Endothelial cell of umbilical vein (primary cell): Measurements from ENCODE around the gene RPL7L1. TPM values are rescaled to one million over a fixed set of nuclear protein-coding genes. Genes with fewer than 3 reads are reported as not detected.

Experiments used
- BruUV-seq: library from RNA; stranded (reverse); fragments of 400-500 nt; replicated peaks from 2 replicates; lab custom pipeline; 2021; lab: Mats Ljungman, UMichigan
- CTCF ChIA-PET: fragments of 300-600, 350-600 bp; sonication (Branson Sonifier 250); formaldehyde crosslinking; loops from one replicate; lab custom pipeline; 2021; ENCODE audit warnings: antibody characterized with exemption, inconsistent platforms; lab: Charles Lee
- POLR2A ChIA-PET: fragments of 300-600, 350-600 bp; sonication (Branson Sonifier 250); formaldehyde crosslinking; loops from one replicate; lab custom pipeline; 2021; ENCODE audit warnings: antibody characterized with exemption, inconsistent platforms; lab: Charles Lee
- DNase-seq: peaks from one replicate; pipeline ENCODE4 v3.0.0-alpha.2; 2011; ENCODE audit warnings: low read depth, low spot score
- FAIRE-seq: peaks from 2 replicates; lab custom pipeline; 2011; peaks lifted over from hg19 to GRCh38; lab: Jason Lieb, UNC
- H2AFZ ChIP-seq: 2 replicates; pipeline ENCODE4 v1.6.0; 2012; ENCODE audit warnings: low read depth, low read length, control low read depth, inconsistent platforms
- H3K27ac ChIP-seq: 2 replicates; pipeline ENCODE4 v1.5.1; 2011; ENCODE audit warnings: low read depth, mild to moderate bottlenecking, control low read depth, low read length, moderate library complexity; ENCODE audit not compliant: insufficient read depth
- H3K27me3 ChIP-seq, 2 experiments: 2 replicates each; pipeline versions ENCODE4 v1.6.0 to v1.6.1; 2011; ENCODE audit warnings: low read length in 2 of 2, mixed read lengths in 1 of 2; ENCODE audit not compliant: control insufficient read depth in 2 of 2, insufficient read depth in 2 of 2
- H3K36me3 ChIP-seq, 2 experiments: 2 replicates in 1 of 2; 3 replicates in 1 of 2; pipeline ENCODE4 v1.5.1; 2011; ENCODE audit warnings: low read length in 2 of 2, mild to moderate bottlenecking in 1 of 2, moderate library complexity in 1 of 2; ENCODE audit not compliant: control insufficient read depth in 2 of 2, insufficient read depth in 2 of 2; ENCODE audit errors: extremely low read depth in 1 of 2
- H3K4me1 ChIP-seq: 3 replicates; pipeline ENCODE4 v1.5.1; 2011; ENCODE audit warnings: mild to moderate bottlenecking, low read length; ENCODE audit not compliant: control insufficient read depth, insufficient read depth; ENCODE audit errors: extremely low read depth
- H3K4me2 ChIP-seq: 2 replicates; pipeline ENCODE4 v1.6.1; 2011; ENCODE audit warnings: low read length, control low read depth, mixed read lengths; ENCODE audit not compliant: insufficient read depth
- H3K4me3 ChIP-seq, 3 experiments: fragments of 200-600 bp in 1 of 3; sonication (generic), shearing (Covaris generic) in 1 of 3; replicated peaks in 1 of 3; 2 replicates each; pipeline ENCODE4 v1.5.1; 2011 to 2016; ENCODE audit warnings: control low read depth in 3 of 3, low read length in 3 of 3, mild to moderate bottlenecking in 2 of 3, inconsistent platforms in 1 of 3, low read depth in 1 of 3, moderate library complexity in 1 of 3; ENCODE audit not compliant: insufficient read depth in 1 of 3
- H3K79me2 ChIP-seq: 2 replicates; pipeline ENCODE4 v1.6.0; 2012; ENCODE audit warnings: low read length, inconsistent platforms; ENCODE audit not compliant: control insufficient read depth, insufficient read depth
- H3K9ac ChIP-seq: replicated peaks from 2 replicates; pipeline ENCODE3; 2011; ENCODE audit warnings: low read length, control low read depth; ENCODE audit not compliant: insufficient read depth; ENCODE audit errors: extremely low read depth
- H3K9me1 ChIP-seq: replicated peaks from 3 replicates; pipeline ENCODE4 v1.6.0; 2011; ENCODE audit warnings: mild to moderate bottlenecking, low read length; ENCODE audit not compliant: control insufficient read depth, insufficient read depth; ENCODE audit errors: extremely low read depth
- H3K9me3 ChIP-seq: replicated peaks from 2 replicates; pipeline ENCODE4 v1.5.1; 2012; ENCODE audit warnings: low read length, inconsistent platforms; ENCODE audit not compliant: control insufficient read depth, insufficient read depth
- H4K20me1 ChIP-seq: replicated peaks from 2 replicates; pipeline ENCODE3; 2011; ENCODE audit warnings: mild to moderate bottlenecking, low read length; ENCODE audit not compliant: control insufficient read depth, insufficient read depth; ENCODE audit errors: extremely low read depth
- EZH2 ChIP-seq: IDR thresholded peaks from 2 replicates; pipeline ENCODE4 v1.6.1; 2012; ENCODE audit warnings: borderline replicate concordance, low read depth, mild to moderate bottlenecking, moderate library complexity, low read length, inconsistent platforms; ENCODE audit not compliant: severe bottlenecking
- FOS ChIP-seq: IDR thresholded peaks from 2 replicates; pipeline ENCODE4 v1.6.1; 2011; ENCODE audit warnings: mild to moderate bottlenecking, low read length, moderate library complexity, borderline replicate concordance; ENCODE audit not compliant: insufficient read depth
- GATA2 ChIP-seq: IDR thresholded peaks from 2 replicates; pipeline ENCODE4 v1.7.0; 2011; ENCODE audit warnings: low read depth, mild to moderate bottlenecking, moderate library complexity, mixed read lengths, low read length; ENCODE audit not compliant: insufficient read length, insufficient read depth
- JUN ChIP-seq: IDR thresholded peaks from 2 replicates; pipeline ENCODE4 v1.6.1; 2011; ENCODE audit warnings: borderline replicate concordance, low read depth; ENCODE audit not compliant: insufficient read length, insufficient read depth
- MYC ChIP-seq: IDR thresholded peaks from one replicate; pipeline ENCODE4 v1.6.1; 2011; ENCODE audit warnings: mild to moderate bottlenecking, low read depth, low read length
- POLR2A ChIP-seq: IDR thresholded peaks from 2 replicates; pipeline ENCODE4 v1.6.1; 2012; ENCODE audit warnings: low read depth, mild to moderate bottlenecking, control low read depth, low read length
- POLR2AphosphoS5 ChIP-seq: IDR thresholded peaks from 2 replicates; pipeline ENCODE4 v1.6.1; 2012; ENCODE audit warnings: low read depth, mild to moderate bottlenecking, control low read depth, low read length, moderate library complexity; ENCODE audit not compliant: insufficient read depth
- dilution Hi-C: fragments of 300-500 bp; cut with MboI; formaldehyde crosslinking; loops from one replicate; pipeline ENCODE4 v1.15.0; 2019; ENCODE audit warnings: low sequenced_read_pairs; ENCODE audit not compliant: extremely low pct_ligation_motif_present
- intact Hi-C: fragments of 100-400 bp; cut with micrococcal nuclease; formaldehyde crosslinking; loops from one replicate; pipeline ENCODE4 v1.10.0; 2022
- polyA plus RNA-seq, 4 experiments: library from polyadenylated mRNA; depleted of rRNA in 3 of 4; stranded (reverse) in 3 of 4; unstranded in 1 of 4; fragments of >200 nt; gene quantifications; 2 replicates each; pipeline versions ENCODE4 v1.2.1 to v1.2.3, GENCODE V29; 2011 to 2012; ENCODE audit warnings: missing spikeins in 1 of 4
- total RNA-seq: library from RNA; stranded (reverse); gene quantifications from 2 replicates; pipeline ENCODE4 v1.2.3, GENCODE V29; 2021
- TF ChIP-seq, protein P1 (sequence below): IDR thresholded peaks from 2 replicates; pipeline ENCODE4 v1.6.1; 2011; ENCODE audit not compliant: insufficient read depth, insufficient read length
- TF ChIP-seq, protein P2 (sequence below), 2 donors: IDR thresholded peaks; 1 replicate in 1 of 2; 2 replicates in 1 of 2; pipeline ENCODE4 v1.5.1; 2011; ENCODE audit warnings: low read length in 2 of 2, mild to moderate bottlenecking in 2 of 2, moderate library complexity in 2 of 2, control low read depth in 1 of 2, inconsistent platforms in 1 of 2, low read depth in 1 of 2; ENCODE audit not compliant: insufficient read depth in 1 of 2; ENCODE audit errors: extremely low read depth in 1 of 2

Gene RPL7L1
- total and polyA plus RNA-seq, 2 donors (not counting 3 experiments of a cell fraction or from before 2014, with no cell fraction given) = 36.9 to 103 TPM

DNA sequence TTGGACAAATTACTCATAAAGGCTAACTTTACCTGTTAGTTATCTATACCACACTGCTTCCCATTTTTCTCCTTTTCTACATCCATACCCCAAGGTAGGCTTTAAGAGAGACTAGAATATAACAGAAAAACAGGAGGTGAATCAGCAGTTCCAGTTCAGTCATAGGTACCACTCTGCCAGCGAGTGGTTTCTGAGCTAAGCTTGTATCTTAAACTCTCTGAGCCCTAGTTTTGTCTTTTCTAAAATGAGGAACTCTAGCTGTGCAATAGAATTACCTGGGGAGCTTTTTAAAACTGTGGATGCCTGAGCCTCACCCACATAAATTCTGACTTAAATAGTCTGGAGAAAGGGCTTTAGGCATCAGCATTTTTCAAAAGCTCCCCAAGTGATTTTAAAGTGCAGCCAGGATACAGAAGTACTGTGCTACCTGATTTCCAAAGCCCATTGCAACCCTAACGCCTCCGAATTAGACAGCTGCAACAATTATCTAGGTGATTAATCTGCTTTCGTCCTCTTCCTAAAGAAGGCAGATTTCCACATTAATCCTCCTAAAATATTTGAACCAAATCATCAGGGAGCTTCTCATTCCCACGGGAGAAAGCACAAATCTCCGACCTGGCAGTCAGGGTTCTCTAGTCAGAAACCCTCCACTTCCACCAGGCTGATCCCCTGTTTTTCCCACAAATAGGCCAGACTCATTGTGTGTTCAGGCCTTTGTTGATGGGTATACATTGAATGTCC lies 37.4 kb upstream of the RPL7L1 start:
- H3K4me2 ChIP-seq = no peak overlapping the region
- CTCF ChIA-PET = interaction anchor here (0.9 to 2.1 kb wide), 3 partner anchors 10 to 18 kb away, joined by 3 to 9 read pairs (median 3); no protein-coding TSS in a partner anchor
- TF ChIP-seq FOS (no peak), GATA2 (no peak), POLR2AphosphoS5 (no peak), EZH2 (no peak), JUN (no peak), MYC (no peak), POLR2A (no peak)
- TF ChIP-seq, protein P1, sequence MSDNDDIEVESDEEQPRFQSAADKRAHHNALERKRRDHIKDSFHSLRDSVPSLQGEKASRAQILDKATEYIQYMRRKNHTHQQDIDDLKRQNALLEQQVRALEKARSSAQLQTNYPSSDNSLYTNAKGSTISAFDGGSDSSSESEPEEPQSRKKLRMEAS = no peak
- TF ChIP-seq, protein P2, sequence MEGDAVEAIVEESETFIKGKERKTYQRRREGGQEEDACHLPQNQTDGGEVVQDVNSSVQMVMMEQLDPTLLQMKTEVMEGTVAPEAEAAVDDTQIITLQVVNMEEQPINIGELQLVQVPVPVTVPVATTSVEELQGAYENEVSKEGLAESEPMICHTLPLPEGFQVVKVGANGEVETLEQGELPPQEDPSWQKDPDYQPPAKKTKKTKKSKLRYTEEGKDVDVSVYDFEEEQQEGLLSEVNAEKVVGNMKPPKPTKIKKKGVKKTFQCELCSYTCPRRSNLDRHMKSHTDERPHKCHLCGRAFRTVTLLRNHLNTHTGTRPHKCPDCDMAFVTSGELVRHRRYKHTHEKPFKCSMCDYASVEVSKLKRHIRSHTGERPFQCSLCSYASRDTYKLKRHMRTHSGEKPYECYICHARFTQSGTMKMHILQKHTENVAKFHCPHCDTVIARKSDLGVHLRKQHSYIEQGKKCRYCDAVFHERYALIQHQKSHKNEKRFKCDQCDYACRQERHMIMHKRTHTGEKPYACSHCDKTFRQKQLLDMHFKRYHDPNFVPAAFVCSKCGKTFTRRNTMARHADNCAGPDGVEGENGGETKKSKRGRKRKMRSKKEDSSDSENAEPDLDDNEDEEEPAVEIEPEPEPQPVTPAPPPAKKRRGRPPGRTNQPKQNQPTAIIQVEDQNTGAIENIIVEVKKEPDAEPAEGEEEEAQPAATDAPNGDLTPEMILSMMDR (IDR thresholded peaks at IDR 0.05; ENCODE audit: extremely low read depth in 1 of 2, insufficient read depth in 1 of 2, low read depth in 1 of 2, low read length in 2 of 2) = no peak

More for the DNA sequence above, 37.4 kb upstream of the RPL7L1 start:
- Histone ChIP-seq H2AFZ (no peak overlapping the region), H3K36me3 (peaks cover 0 to 2% of the 10 kb centered on the region in 2 experiments), H3K4me3 (no peak overlapping the region), H3K9ac (no peak overlapping the region), H3K4me1 (no peaks in the 10 kb centered on the region), H3K27ac (no peak overlapping the region), H3K9me3 (no peaks in the 10 kb centered on the region), H4K20me1 (no peaks in the 10 kb centered on the region), H3K79me2 (no peaks in the 10 kb centered on the region), H3K27me3 (no peaks in the 10 kb centered on the region), H3K9me1 (no peaks in the 10 kb centered on the region)
- no TSS peak for BruUV-seq
- dilution Hi-C loops = no loop called here
- intact Hi-C loops = no loop called here
- DNase-seq (no peak), FAIRE-seq (no peak)
- POLR2A ChIA-PET = interaction anchor here (0.5 kb wide), 1 partner anchor 60 kb away, joined by 5 read pairs; the partner anchor contains the start of gene BICRAL
